ENCODE data around the gene KL.

The KL gene

DNA sequence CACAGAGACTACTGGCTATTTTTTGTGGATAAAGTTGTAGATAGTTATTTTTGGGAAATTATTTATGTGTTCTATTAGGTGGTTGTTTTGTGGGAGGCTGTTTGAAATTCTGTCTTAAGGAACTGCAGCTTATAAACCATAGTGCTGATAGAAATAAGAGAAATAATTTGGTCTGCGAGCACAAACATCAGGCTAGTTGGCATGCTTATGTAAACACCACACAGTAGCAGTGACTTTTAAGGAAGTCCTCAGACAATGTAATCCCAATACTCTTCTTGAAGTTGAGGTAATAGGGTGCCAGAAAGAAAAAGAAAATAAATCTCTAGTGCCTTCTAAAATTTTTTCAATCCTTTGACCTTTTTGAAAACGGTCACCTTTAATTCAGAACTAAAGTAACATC lies 23.9 kb downstream of the KL start:
- no peak for DNase-seq (ENCODE audit: low read depth)
- TF ChIP-seq, protein P1, sequence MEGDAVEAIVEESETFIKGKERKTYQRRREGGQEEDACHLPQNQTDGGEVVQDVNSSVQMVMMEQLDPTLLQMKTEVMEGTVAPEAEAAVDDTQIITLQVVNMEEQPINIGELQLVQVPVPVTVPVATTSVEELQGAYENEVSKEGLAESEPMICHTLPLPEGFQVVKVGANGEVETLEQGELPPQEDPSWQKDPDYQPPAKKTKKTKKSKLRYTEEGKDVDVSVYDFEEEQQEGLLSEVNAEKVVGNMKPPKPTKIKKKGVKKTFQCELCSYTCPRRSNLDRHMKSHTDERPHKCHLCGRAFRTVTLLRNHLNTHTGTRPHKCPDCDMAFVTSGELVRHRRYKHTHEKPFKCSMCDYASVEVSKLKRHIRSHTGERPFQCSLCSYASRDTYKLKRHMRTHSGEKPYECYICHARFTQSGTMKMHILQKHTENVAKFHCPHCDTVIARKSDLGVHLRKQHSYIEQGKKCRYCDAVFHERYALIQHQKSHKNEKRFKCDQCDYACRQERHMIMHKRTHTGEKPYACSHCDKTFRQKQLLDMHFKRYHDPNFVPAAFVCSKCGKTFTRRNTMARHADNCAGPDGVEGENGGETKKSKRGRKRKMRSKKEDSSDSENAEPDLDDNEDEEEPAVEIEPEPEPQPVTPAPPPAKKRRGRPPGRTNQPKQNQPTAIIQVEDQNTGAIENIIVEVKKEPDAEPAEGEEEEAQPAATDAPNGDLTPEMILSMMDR (IDR thresholded peaks at IDR 0.05; ENCODE audit: low read depth, low read length, missing control alignments) = no peak
- no peak overlapping the region for H3K4me3 ChIP-seq (ENCODE audit: low read depth, low read length)
- in situ Hi-C loops (cut with HindIII; ENCODE audit: low sequenced_read_pairs) = no loop called here

DNA sequence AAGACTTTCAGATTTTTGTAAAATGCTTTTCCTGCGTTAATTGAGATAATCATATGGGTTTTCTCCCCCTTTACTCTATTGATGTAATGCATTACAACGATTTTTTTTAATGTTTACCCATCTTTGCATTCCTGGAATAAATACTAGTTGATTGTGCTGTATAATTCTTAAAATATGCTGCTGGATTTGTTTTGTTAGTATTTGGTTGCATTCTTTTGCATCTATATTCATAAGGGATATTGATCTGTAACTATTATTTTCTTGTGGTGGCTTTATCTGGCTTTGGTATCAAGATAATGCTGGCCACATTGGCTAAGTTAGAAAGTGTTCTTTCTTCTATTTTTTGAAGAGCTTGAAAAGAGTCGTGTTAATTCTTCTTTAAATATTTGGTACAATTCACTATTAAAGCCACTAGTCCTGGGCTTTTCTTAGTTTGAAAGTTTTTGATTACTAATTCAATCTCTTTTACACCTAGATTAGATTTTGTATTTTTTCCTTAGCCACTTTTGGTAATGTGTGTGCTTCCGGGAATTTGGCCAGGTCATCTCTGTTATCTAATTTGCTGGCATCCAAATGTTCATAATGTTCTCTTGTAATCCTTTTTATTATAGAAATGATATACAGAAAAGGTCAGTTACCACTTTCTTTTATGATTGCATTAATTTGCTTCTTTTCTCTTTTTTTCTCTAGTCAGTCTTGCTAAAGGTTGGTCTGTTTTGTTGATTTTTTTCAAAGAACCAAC lies 29.8 kb downstream of the KL start:
- TF ChIP-seq, protein P1 (IDR thresholded peaks at IDR 0.05; ENCODE audit: low read depth, low read length, missing control alignments) = no peak
- H3K4me3 ChIP-seq (ENCODE audit: low read depth, low read length) = no peak overlapping the region
- in situ Hi-C loops (cut with HindIII; ENCODE audit: low sequenced_read_pairs) = no loop called here
- no peak for DNase-seq (ENCODE audit: low read depth)

DNA sequence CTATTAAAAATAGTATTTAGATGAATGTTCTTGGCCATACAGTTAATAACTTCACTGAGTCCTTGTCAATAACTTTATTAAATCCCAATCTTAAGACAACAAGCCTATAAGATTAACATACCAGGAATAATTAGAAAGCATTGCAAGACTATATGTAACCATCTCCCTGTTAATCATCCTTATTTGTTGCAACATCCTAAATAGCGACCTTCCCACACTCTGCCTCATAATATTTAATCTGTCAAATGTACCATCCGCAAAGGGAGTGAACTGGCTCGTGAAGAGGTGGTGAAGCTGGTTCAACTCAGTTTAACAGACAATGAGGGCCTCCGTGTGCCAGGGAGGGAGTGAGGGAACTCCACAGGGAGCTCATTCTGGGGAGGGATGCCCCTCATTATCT lies 33.9 kb downstream of the KL start:
- in situ Hi-C loops (cut with HindIII; ENCODE audit: low sequenced_read_pairs) = no loop called here
- DNase-seq (ENCODE audit: low read depth) = no peak
- H3K4me3 ChIP-seq (ENCODE audit: low read depth, low read length) = no peak overlapping the region
- TF ChIP-seq, protein P1 (IDR thresholded peaks at IDR 0.05; ENCODE audit: low read depth, low read length, missing control alignments) = no peak

DNA sequence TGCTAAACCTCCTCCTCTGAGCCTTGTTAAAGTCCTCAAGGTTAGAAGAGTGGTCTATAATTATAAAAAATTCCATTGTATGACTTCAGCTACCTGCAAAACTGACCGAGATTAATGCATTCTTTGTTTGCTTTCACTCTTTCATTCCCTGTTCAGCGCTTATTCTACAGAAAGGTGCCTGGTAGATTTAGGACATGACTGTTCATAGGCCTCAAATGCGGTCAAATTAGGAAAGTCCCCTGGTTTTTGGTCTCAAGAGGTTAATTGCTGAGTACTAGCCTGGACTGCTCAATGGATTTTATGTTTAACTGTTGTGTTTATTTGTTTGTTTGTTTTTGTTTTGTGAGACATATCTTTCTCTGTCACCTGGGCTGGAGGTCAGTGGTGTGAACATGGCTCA lies 35.4 kb downstream of the KL start:
- in situ Hi-C loops (cut with HindIII; ENCODE audit: low sequenced_read_pairs) = no loop called here
- DNase-seq (ENCODE audit: low read depth) = no peak
- no peak overlapping the region for H3K4me3 ChIP-seq (ENCODE audit: low read depth, low read length)
- TF ChIP-seq, protein P1 (IDR thresholded peaks at IDR 0.05; ENCODE audit: low read depth, low read length, missing control alignments) = no peak

DNA sequence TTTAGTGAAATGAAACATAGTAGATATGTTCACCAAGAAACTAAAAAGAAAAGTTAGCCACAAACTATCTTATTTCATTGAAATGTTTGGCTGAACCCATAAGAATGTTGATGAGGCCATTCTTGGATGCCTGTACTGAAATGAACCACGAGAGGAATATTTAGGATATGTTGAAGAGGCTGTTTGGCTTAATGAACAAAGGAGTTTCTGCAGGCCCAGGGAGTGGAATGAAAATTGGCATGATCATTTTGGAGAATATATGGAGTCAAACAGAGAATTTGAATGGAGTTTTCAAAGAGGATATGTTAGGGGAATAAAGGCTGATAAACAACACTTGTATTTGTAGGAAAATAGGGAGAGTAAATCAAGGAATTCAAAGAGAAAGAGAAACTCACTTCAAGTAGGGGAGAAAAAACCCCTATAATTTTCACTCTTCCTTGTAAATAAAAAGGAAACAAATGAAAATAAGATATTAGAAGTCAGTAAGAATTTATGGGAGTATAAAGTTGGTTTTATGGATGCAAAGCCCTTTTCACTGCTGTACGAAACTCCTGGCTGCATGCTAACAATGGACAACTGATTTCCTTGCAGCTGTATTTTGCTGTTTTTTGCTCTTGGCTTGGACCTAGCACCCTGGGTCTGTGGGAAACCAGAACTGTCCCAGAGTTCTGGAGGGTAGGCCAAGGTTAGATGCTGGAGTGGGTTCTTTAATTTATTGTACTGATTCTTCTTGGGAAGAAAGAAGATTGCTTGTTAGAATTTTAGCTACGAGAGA lies 36.5 kb downstream of the KL start:
- in situ Hi-C loops (cut with HindIII; ENCODE audit: low sequenced_read_pairs) = no loop called here
- TF ChIP-seq, protein P1 (IDR thresholded peaks at IDR 0.05; ENCODE audit: low read depth, low read length, missing control alignments) = no peak
- no peak overlapping the region for H3K4me3 ChIP-seq (ENCODE audit: low read depth, low read length)
- DNase-seq (ENCODE audit: low read depth) = peak; percentile 45

DNA sequence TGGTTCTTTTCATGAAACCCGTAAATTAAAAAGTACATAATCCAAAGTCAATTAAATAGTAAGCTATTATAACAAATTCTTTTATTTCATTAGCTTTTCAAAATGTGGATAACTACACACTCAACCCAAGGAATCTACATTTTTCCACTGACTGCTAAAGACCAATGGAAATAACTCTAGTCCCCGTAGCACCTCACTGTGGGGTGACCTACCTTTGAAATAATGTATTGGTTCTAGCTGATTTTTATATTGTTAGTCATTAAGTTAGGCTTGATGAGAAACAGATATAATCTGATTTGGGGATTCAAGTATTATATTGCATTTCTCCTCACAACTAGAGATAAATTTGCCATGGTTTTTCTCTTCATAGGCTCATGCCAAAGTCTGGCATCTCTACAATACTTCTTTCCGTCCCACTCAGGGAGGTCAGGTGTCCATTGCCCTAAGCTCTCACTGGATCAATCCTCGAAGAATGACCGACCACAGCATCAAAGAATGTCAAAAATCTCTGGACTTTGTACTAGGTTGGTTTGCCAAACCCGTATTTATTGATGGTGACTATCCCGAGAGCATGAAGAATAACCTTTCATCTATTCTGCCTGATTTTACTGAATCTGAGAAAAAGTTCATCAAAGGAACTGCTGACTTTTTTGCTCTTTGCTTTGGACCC lies 37.3 kb downstream of the KL start:
- in situ Hi-C loops (cut with HindIII; ENCODE audit: low sequenced_read_pairs) = no loop called here
- DNase-seq (ENCODE audit: low read depth) = peak; percentile 50

More for the DNA sequence above, 37.3 kb downstream of the KL start:
- TF ChIP-seq, protein P1 (IDR thresholded peaks at IDR 0.05; ENCODE audit: low read depth, low read length, missing control alignments) = no peak
- H3K4me3 ChIP-seq (ENCODE audit: low read depth, low read length) = no peak overlapping the region

Measured in astrocyte of the cerebellum (primary cell).